ENCODE measurements around the gene RIPOR1.
A peak's percentile ranks its signal among the peaks of the same experiment; 100 is the strongest.
"Not testable (repeated sequence)": the region's sequence is repeated elsewhere in the genome, so short reads cannot be mapped to it uniquely, and the experiment has no call there.

The RIPOR1 gene

GRCh38 chr16:67528222-67528869 lies at the start of gene RIPOR1:
Gene RIPOR1, plus strand, starts transcription at chr16:67528829. Its CDS starts 9,618 bp downstream, at chr16:67538447.
- DNase-seq = peak; percentile 75

GRCh38 chr16:67480833-67481560 lies 47.6 kb upstream of the RIPOR1 start, which contains the start of gene ATP6V0D1:
Gene ATP6V0D1, minus strand, starts transcription at chr16:67481157. Its CDS starts 71 bp downstream, at chr16:67481086.
- peak; percentile 100 for DNase-seq

- peak; percentile 19 for DNase-seq
Measured at GRCh38 chr16:67481561-67482232, 46.9 kb upstream of the RIPOR1 start.

- no peak for DNase-seq
Measured at GRCh38 chr16:67482233-67482924, 46.2 kb upstream of the RIPOR1 start.

- no peak for DNase-seq
Measured at GRCh38 chr16:67483150-67483549, 45.5 kb upstream of the RIPOR1 start, which contains the start of gene AGRP. Gene AGRP, minus strand, starts transcription at chr16:67483547. Its CDS starts 149 bp downstream, at chr16:67483398.

GRCh38 chr16:67483731-67484525 lies 44.7 kb upstream of the RIPOR1 start:
- no peak for DNase-seq

GRCh38 chr16:67486805-67487204 lies 41.8 kb upstream of the RIPOR1 start:
- DNase-seq = no peak

GRCh38 chr16:67487561-67487960 lies 41.1 kb upstream of the RIPOR1 start:
- DNase-seq = not testable (repeated sequence)

- no peak for DNase-seq
Measured at GRCh38 chr16:67489401-67490083, 39.1 kb upstream of the RIPOR1 start.

GRCh38 chr16:67490335-67491096 lies 38.1 kb upstream of the RIPOR1 start:
- DNase-seq = no peak

GRCh38 chr16:67499106-67499505 lies 29.5 kb upstream of the RIPOR1 start:
- DNase-seq = no peak

GRCh38 chr16:67504031-67505021 lies 24.3 kb upstream of the RIPOR1 start:
- no peak for DNase-seq

GRCh38 chr16:67506468-67506867 lies 22.2 kb upstream of the RIPOR1 start:
- DNase-seq = no peak

- no peak for DNase-seq
Measured at GRCh38 chr16:67509016-67509415, 19.6 kb upstream of the RIPOR1 start.

GRCh38 chr16:67513892-67514291 lies 14.7 kb upstream of the RIPOR1 start:
- DNase-seq = not testable (repeated sequence)

GRCh38 chr16:67514382-67514828 lies 14.2 kb upstream of the RIPOR1 start:
- peak; percentile 61 for DNase-seq

- DNase-seq = no peak
Measured at GRCh38 chr16:67516296-67517154, 12.1 kb upstream of the RIPOR1 start.

- DNase-seq = no peak
Measured at GRCh38 chr16:67517155-67517445, 11.5 kb upstream of the RIPOR1 start.
